HG03097 (cell line): ENCODE data around the gene ACAT1.
"Not testable (repeated sequence)": the region's sequence is repeated elsewhere in the genome, so short reads cannot be mapped to it uniquely, and the experiment has no call there.

Experiments used
- ATAC-seq: cut with Tn5 transposase; IDR thresholded peaks from one replicate; pipeline ENCODE4 v1.9.1; 2021; ENCODE audit not compliant: unreplicated experiment, low FRiP score

Gene ACAT1

GRCh38 chr11:108121274-108122155 is at the start of gene ACAT1:
Gene ACAT1, plus strand, starts transcription at chr11:108121567. Its CDS starts 40 bp downstream, at chr11:108121607.
- peak; percentile 98 for ATAC-seq

- no peak for ATAC-seq
These were observed 36.6 kb upstream of the ACAT1 start for GRCh38 chr11:108084811-108085210.

GRCh38 chr11:108085672-108086071 is 35.7 kb upstream of the ACAT1 start:
- no peak for ATAC-seq

GRCh38 chr11:108092134-108092533 is 29.2 kb upstream of the ACAT1 start:
- no peak for ATAC-seq

GRCh38 chr11:108093128-108093904 is 28.1 kb upstream of the ACAT1 start:
- no peak for ATAC-seq

GRCh38 chr11:108097179-108097578 is 24.2 kb upstream of the ACAT1 start:
- no peak for ATAC-seq

GRCh38 chr11:108101090-108101775 is 20.1 kb upstream of the ACAT1 start:
- ATAC-seq, result no peak

GRCh38 chr11:108111126-108111525 is 10.2 kb upstream of the ACAT1 start:
- no peak for ATAC-seq

GRCh38 chr11:108112057-108112456 is 9.3 kb upstream of the ACAT1 start:
- no peak for ATAC-seq

- no peak for ATAC-seq
These were observed 5.7 kb upstream of the ACAT1 start for GRCh38 chr11:108115500-108116140.

GRCh38 chr11:108117746-108118371 is 3.5 kb upstream of the ACAT1 start:
- ATAC-seq, result no peak

- ATAC-seq, result not testable (repeated sequence)
These were observed 462 bp upstream of the ACAT1 start for GRCh38 chr11:108120936-108121273.

GRCh38 chr11:108122166-108122628 is 830 bp downstream of the ACAT1 start:
- no peak for ATAC-seq

GRCh38 chr11:108125096-108125495 is 3.7 kb downstream of the ACAT1 start:
- no peak for ATAC-seq

GRCh38 chr11:108128772-108129171 is 7.4 kb downstream of the ACAT1 start:
- no peak for ATAC-seq

- no peak for ATAC-seq
These were observed 10.6 kb downstream of the ACAT1 start for GRCh38 chr11:108131993-108132392.

GRCh38 chr11:108132993-108133538 is 11.7 kb downstream of the ACAT1 start:
- not testable (repeated sequence) for ATAC-seq

GRCh38 chr11:108135845-108136544 is 14.6 kb downstream of the ACAT1 start:
- ATAC-seq, result no peak

GRCh38 chr11:108137212-108137611 is 15.8 kb downstream of the ACAT1 start:
- ATAC-seq, result no peak
